Right kidney (tissue), 1 donor: ENCODE measurements around the gene SERINC2.
A peak's percentile ranks its signal among the peaks of the same experiment; 100 is the strongest.
"Not testable (repeated sequence)": the region's sequence is repeated elsewhere in the genome, so short reads cannot be mapped to it uniquely, and the experiment has no call there.

ENCODE experiments used
- DNase-seq: peaks from one replicate; pipeline ENCODE4 v3.0.0-alpha.2; 2016

Gene SERINC2

GRCh38 chr1:31381394-31382294, 31.4 kb upstream of the SERINC2 start:
- no peak for DNase-seq

GRCh38 chr1:31382379-31382989, 30.5 kb upstream of the SERINC2 start:
- DNase-seq: no peak

DNA sequence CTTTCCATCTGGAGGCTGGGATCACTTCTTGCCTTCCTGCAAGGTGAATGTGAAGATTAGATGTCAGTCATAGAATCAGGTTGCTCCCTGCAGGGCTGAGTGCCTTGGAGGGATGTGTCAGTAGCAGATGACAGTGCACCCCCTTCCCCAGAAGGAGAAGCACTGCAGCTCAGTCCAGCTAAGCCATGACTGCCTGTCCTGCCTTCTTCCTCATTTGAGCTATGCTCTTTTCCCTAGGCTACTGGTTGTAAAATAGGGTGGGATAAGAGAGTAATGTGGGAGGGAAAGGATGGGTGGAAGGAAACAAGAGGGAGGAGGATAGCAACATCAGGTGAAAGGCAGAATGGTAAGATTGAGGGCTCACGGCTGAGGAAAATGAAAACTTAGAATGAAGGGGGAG, 29.0 kb upstream of the SERINC2 start:
- no peak for DNase-seq

- not testable (repeated sequence) for DNase-seq
Observed at GRCh38 chr1:31386576-31387243, 26.3 kb upstream of the SERINC2 start.

- DNase-seq: no peak
Observed at GRCh38 chr1:31387612-31388011, 25.4 kb upstream of the SERINC2 start.

DNA sequence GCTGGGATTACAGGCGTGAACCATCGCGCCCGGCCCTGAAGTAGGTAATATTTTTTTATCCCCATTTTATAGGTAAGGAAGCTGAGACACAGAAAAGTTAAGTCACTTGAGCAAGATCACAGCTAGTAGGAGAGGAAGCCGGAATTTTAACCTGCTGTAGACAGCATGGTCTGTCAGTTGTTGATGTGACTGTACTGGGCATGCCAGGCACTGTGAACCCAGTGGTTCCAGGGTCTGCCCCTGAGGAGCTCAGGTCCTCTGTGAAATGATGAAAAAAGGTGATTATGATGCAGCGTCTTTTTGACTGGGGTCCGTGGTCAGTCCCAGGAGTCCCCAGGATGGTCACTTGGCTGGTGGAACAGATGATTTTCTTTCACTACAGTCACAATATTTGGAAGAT, 23.4 kb upstream of the SERINC2 start:
- no peak for DNase-seq

DNA sequence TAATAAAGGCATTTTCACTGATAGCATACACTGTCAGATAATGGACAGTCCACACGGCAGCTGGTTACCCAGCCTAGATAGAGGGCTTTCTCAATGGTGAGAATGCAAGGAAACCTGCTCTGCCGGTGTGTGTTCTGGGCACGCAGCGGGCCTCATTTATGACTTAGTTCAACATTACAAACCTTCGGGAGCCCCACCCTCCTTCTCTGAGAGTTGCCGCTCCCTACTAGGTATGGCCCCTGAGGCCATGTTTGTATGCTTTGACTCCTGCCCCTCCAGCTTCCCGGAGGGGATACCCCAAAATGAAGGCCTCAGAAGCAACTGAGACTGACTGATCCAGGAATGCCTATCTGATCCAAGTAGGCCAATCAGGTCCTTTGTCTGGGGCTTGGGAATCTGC, 22.9 kb upstream of the SERINC2 start:
- no peak for DNase-seq

DNA sequence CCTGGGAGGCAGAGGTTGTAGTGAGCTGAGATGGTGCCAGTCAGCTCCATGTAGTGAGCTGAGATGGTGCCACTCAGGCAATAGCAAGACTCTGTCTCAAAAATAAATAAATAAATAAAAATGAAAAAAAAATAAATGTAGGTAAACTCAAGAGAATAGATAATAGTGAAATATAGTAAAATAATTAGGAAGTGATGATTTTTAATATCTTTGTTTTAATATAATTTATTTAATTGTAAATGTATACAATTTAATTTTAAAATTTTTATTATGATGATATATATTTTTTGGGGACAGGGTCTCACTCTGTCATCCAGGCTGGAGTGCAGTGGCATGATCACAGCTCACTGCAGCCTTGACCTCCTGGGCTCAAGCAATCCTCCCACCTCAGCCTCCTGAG, 19.6 kb upstream of the SERINC2 start:
- DNase-seq: no peak

GRCh38 chr1:31394584-31395193, 18.3 kb upstream of the SERINC2 start:
- peak; percentile 72 for DNase-seq

DNA sequence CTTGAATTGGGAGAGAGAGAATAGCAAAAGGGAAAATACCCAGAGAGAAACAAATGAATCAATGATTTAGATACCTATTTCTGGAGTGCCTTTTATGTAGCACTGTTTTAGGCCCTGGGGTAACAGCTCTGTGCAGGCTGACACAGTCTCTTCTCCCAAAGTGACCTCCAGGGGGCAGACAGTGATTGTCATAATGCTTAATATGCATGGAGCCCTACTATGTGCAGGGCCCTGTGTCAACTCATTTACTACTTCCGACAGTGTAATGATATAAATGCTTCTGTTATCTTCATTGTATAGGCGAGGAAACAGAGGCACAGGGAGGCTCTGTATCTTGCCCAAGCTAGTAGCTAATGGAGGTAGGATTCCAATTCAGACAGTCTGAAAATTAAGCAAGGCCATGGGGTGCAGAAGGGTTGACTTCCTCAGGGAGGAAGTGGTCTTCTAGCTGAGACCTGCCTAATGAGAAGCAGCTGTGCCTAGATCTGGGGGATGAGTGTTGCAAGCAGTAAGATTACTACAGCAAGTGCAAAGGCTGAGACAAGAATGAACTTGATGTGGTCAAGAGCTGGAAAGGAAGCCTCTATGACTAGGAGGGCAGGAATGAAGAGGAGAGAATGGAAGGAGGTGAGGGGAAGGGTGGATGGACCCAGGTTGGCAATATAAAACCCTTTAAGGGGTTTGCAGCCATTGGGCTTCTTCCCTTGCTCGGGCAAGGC, 16.2 kb upstream of the SERINC2 start:
- no peak for DNase-seq

- no peak for DNase-seq
Observed at GRCh38 chr1:31397360-31398095, 15.5 kb upstream of the SERINC2 start.

GRCh38 chr1:31398246-31398645, 14.8 kb upstream of the SERINC2 start:
- DNase-seq: no peak

GRCh38 chr1:31399976-31400375, 13.0 kb upstream of the SERINC2 start:
- no peak for DNase-seq

- DNase-seq: no peak
Observed at GRCh38 chr1:31400393-31400792, 12.6 kb upstream of the SERINC2 start.

DNA sequence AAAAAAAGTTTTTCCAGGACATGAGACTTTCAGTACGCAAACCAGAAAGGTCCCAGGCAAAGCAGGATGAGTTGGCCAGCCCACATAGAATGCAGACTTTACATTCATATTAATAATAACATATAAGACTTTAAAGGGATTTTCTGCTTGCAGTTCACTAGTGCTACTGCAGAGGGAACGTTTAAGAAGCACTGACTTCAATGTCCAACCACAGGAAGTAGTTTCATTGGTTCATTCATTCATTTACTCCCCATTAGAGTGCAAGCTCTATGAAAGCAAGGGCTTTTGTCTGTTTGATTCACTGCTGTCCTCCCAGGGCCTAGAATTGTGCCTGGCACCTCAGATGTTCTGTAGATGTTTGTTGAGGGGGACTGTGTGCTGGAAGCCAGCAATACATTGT, 11.8 kb upstream of the SERINC2 start:
- DNase-seq: no peak

GRCh38 chr1:31405578-31406245, 7.3 kb upstream of the SERINC2 start:
- no peak for DNase-seq

DNA sequence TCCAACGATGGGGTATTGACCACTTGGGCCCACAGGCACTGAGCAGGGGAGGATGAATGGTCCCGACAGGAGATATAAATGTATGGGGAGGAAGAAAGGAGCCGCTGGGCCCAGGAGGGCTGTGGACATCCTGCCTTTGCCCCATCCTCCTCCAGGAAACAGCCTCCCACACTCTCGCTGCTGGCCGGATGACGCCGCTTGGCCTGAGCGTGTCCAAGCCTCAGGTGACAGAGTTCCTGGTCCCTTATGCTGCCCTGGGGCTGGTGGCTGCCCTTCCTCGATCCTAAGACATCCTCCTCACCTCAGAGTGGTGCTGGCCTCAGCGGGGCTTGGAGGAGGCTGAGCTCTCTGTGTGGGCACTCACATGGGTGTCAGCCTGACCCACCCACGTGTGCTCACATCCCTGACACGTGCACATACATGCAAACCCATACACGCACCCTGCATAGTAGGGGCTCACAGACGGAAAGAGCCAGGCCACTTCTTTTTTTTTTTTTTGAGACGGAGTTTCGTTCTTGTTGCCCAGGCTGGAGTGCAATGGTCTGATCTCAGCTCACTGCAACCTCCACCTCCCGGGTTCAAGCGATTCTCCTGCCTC, 5.9 kb upstream of the SERINC2 start:
- no peak for DNase-seq

DNA sequence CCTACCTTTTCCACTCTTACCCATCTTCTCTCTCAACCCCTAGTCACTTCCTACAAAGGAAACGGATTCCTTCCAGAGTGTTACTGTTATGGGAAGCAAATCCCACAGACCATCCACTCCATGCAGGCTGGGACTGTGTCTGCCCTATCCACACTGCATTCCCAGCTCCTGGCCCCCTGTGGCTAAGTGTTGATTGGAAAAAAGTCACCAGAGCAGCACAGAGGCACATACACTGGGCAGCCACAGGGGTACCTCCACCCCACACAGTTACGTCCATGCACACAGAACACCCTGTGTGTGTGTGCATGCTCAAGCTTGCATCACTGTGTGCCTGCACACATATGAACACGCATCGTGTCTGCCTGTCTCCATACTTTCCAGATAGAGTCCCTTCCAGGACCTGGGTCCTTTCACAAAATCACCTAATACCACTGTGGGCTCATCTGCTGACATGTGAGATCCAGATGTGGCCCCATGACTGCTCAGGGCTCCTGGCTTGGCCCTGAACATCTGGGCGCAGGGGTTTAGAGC, 4.2 kb upstream of the SERINC2 start:
- DNase-seq: no peak

DNA sequence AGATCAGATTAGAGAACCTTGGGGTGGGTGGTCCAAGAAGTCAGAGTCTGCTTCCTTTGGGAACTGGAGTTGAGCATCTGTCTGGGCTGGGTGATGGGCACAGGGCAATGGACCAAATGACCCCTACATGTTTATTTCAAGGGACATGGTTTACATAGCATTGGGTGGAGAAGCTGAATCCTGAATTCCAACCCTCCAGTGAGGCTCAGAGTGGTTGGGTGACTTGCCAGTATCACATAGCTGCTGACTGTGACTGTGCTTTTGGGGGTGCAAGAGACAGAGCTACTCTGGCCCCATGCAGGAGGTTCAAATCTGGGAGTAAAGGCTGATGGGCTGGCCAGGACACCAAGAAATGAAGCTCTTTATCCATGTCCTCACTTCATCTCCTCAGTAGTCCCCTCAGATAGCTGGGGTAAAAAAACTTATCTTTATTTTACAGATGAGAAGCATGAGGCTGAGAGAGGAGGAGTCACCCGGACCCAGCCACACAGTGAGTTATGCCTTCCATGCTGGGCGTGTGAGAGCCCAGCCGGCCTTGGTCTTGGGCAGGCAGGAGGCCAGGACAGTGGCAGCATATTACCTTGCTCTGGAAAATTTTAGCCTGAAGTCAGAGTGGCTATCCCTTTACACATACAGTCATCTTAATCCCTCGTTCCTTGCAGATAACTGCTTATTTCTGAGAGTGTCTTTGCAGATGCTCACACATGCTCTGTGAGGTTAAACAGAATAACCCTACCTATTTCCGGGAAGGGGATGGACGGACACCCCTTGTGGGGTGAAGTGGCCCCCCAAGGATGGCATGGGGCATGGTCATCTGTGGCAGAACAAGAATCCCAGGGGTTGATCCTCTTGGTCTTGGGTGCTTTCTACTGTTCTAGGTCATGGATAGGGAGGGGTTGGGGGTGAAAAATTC, 2.8 kb upstream of the SERINC2 start:
- no peak for DNase-seq
